Mesodermal cell (in vitro differentiated cells): Measurements from ENCODE around the gene FHOD3.

Experiments used
- H3K27ac ChIP-seq: 2 replicates; pipeline ENCODE4 v1.7.0; 2013; ENCODE audit warnings: mild to moderate bottlenecking, low read depth, low read length, moderate library complexity; ENCODE audit not compliant: severe bottlenecking
- H3K36me3 ChIP-seq: 2 replicates; pipeline ENCODE4 v1.7.1; 2013; ENCODE audit warnings: mild to moderate bottlenecking, low read length, moderate library complexity; ENCODE audit not compliant: control insufficient read depth, insufficient read depth
- H3K4me1 ChIP-seq: one replicate; pipeline ENCODE4 v1.7.1; 2013; ENCODE audit warnings: mild to moderate bottlenecking, low read length; ENCODE audit not compliant: insufficient read depth, control insufficient read depth, poor library complexity, severe bottlenecking
- H3K4me3 ChIP-seq: 2 replicates; pipeline ENCODE4 v1.7.0; 2013; ENCODE audit warnings: low read length, control low read depth, mild to moderate bottlenecking; ENCODE audit not compliant: insufficient read depth, poor library complexity, severe bottlenecking; ENCODE audit errors: extremely low read depth
- H3K9me3 ChIP-seq: 2 replicates; pipeline ENCODE4 v1.7.1; 2013; ENCODE audit warnings: mild to moderate bottlenecking, low read length, moderate library complexity; ENCODE audit not compliant: control insufficient read depth
- WGBS, 2 experiments: methylation state at CpG; one replicate each; pipeline ENCODE4 v1.1.5; 2013; ENCODE audit warnings: missing lambda C conversion rate in 2 of 2; ENCODE audit not compliant: insufficient coverage in 2 of 2; 5-methylcytosine and 5-hydroxymethylcytosine counted together

The FHOD3 gene

GRCh38 chr18:36610258-36610657, 312.7 kb downstream of the FHOD3 start:
- WGBS, 2 experiments: 94 to 100% methylated on average over 5 to 7 of the region's 8 CpGs
- Histone ChIP-seq H3K36me3 (no peaks in the 10 kb centered on the region), H3K4me1 (peaks cover 8% of the 10 kb centered on the region), H3K9me3 (no peaks in the 10 kb centered on the region), H3K4me3 (no peak overlapping the region), H3K27ac (no peak overlapping the region)

DNA sequence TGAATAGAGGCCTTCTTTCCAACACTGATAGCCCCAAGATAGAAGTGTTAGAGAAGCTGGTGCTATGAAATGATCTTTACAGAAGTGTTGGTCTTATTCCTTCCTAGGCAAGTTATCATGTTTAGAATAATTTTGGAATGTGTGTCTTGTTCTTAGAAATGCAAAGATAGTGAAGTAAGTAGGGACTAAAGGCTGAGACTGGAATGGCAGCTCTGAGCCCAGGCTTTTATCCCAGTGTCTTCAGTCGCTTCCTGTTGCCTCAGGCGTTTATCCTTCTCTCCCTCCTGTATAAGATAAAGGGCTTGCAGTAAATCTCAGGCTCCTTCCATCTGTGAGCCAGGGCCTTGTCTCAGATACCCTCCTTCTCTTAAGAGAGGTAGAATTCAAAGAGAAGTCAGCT, 313.1 kb downstream of the FHOD3 start:
- no peak overlapping the region for H3K4me3 ChIP-seq
- H3K4me1 ChIP-seq: peaks cover 8% of the 10 kb centered on the region
- H3K36me3 ChIP-seq: no peaks in the 10 kb centered on the region
- no peaks in the 10 kb centered on the region for H3K9me3 ChIP-seq
- WGBS, 2 experiments: no CpG with 5 or more reads among the region's 2 CpGs
- H3K27ac ChIP-seq: no peak overlapping the region

DNA sequence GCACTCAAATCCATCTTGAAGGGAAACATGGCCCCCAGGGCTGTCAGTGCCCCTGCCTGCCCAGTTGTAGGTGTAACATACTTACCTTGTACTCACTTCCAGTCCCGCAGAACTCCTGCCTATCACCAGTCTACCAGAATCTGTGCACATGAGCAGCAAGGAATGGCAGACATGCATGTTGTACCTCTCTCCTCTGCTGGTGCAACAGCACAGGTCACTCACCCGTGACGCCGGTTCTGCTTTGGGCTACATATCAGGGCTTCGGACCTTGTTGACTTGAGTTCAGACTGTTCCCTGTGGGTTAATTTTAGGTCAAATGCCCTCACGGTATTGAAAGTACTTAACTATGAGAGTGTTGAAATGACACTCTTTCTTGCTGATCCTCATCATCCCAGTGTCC, 315.6 kb downstream of the FHOD3 start:
- WGBS, 2 experiments: 94 to 100% methylated on average over 5 to 6 of the region's 6 CpGs

DNA sequence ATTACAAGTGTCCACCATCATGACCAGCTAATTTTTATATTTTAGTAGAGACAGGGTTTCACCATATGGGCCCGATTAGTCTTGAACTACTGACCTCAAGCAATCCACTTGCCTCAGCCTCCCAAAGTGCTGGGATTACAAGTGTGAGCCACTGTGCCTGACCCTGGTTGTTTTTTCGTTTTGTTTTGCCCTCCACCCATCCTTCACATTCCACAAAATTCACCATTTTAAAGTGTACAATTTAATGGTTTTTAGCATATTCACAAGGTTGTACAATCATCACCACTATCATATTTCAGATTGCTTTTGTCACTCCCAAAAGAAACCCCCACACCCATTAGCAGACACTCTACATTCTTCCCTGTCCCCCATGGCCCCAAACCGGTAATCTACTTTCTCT, 316.3 kb downstream of the FHOD3 start:
- no peaks in the 10 kb centered on the region for H3K9me3 ChIP-seq
- no peak overlapping the region for H3K4me3 ChIP-seq
- H3K27ac ChIP-seq: no peak overlapping the region
- 88 to 100% methylated on average over 1 of the region's 3 CpGs for WGBS, 2 experiments
- H3K36me3 ChIP-seq: no peaks in the 10 kb centered on the region
- peaks cover 8% of the 10 kb centered on the region for H3K4me1 ChIP-seq

More for the DNA sequence above, 315.6 kb downstream of the FHOD3 start:
- H3K27ac ChIP-seq: no peak overlapping the region
- no peaks in the 10 kb centered on the region for H3K36me3 ChIP-seq
- H3K4me3 ChIP-seq: no peak overlapping the region
- no peaks in the 10 kb centered on the region for H3K9me3 ChIP-seq
- peaks cover 8% of the 10 kb centered on the region for H3K4me1 ChIP-seq

GRCh38 chr18:36620788-36621187, 323.3 kb downstream of the FHOD3 start:
- WGBS, 2 experiments: 0% methylated on average over 1 of the region's 2 CpGs; no CpG with 5 or more reads in 1 of the 2 experiments
- Histone ChIP-seq H3K9me3 (no peaks in the 10 kb centered on the region), H3K27ac (no peak overlapping the region), H3K36me3 (no peaks in the 10 kb centered on the region), H3K4me1 (no peaks in the 10 kb centered on the region), H3K4me3 (no peak overlapping the region)

GRCh38 chr18:36622610-36623009, 325.1 kb downstream of the FHOD3 start:
- Histone ChIP-seq H3K4me1 (no peaks in the 10 kb centered on the region), H3K9me3 (no peaks in the 10 kb centered on the region), H3K27ac (no peak overlapping the region), H3K36me3 (no peaks in the 10 kb centered on the region), H3K4me3 (no peak overlapping the region)
- 92 to 100% methylated on average over 4 to 5 of the region's 5 CpGs for WGBS, 2 experiments

DNA sequence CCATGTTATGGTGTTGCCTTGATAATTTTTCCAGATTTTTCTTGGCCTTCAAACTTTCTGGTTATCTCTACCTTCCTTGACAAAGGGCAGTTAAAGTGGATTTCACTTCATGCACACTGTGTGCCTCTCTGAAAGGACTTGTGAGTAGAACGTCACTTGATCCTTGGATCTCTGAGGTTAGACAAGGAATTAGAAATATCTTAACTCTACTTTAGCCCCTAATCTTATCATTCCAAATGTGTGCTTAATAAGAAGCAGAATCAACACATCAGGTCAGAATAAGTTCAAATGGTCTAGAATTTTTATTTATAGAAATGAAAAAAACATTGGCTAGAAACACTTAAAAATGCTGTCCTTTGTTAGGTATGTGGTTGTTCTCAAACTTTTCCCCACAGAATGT, 325.6 kb downstream of the FHOD3 start:
- H3K4me1 ChIP-seq: no peaks in the 10 kb centered on the region
- H3K36me3 ChIP-seq: no peaks in the 10 kb centered on the region
- 60% methylated on average over 1 of the region's 1 CpG; no CpG with 5 or more reads in 1 of the 2 experiments for WGBS, 2 experiments
- H3K9me3 ChIP-seq: no peaks in the 10 kb centered on the region
- H3K4me3 ChIP-seq: no peak overlapping the region
- H3K27ac ChIP-seq: no peak overlapping the region

- Histone ChIP-seq H3K27ac (no peak overlapping the region), H3K4me1 (no peaks in the 10 kb centered on the region), H3K4me3 (no peak overlapping the region), H3K9me3 (no peaks in the 10 kb centered on the region), H3K36me3 (no peaks in the 10 kb centered on the region)
- WGBS, 2 experiments: 83 to 90% methylated on average over 2 to 3 of the region's 4 CpGs
These were observed 326.2 kb downstream of the FHOD3 start for GRCh38 chr18:36623681-36624190.

- H3K27ac ChIP-seq: no peak overlapping the region
- whole genome bisulfite sequencing, 2 experiments: 93 to 94% methylated on average over 6 of the region's 7 CpGs
- no peaks in the 10 kb centered on the region for H3K4me1 ChIP-seq
- no peaks in the 10 kb centered on the region for H3K9me3 ChIP-seq
- no peak overlapping the region for H3K4me3 ChIP-seq
- H3K36me3 ChIP-seq: no peaks in the 10 kb centered on the region
These were observed 327.1 kb downstream of the FHOD3 start for GRCh38 chr18:36624451-36625167.

GRCh38 chr18:36625386-36625785, 327.9 kb downstream of the FHOD3 start:
- H3K4me1 ChIP-seq: no peaks in the 10 kb centered on the region
- no peak overlapping the region for H3K4me3 ChIP-seq
- no peak overlapping the region for H3K27ac ChIP-seq
- H3K36me3 ChIP-seq: no peaks in the 10 kb centered on the region
- WGBS, 2 experiments: 90 to 92% methylated on average over 17 to 19 of the region's 19 CpGs
- H3K9me3 ChIP-seq: no peaks in the 10 kb centered on the region

DNA sequence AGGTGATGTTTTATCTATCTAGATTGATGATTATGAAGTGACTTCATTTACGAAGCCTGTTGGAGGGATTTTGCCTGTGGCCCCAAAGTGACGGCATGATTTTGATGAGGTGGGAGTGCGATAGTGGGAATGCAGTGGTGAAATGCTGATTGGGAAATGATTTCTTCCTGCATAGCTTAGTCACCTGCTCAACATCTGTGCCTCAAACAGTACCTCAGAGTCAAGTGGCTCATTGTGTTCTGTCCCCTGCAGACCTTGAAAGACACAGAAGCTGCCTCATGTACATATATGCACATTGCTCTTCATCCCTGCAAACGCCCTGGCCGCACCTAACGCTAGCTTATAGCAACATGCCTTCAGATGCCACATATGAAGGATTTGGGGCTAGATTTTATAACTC, 330.1 kb downstream of the FHOD3 start:
- Histone ChIP-seq H3K4me1 (no peaks in the 10 kb centered on the region), H3K27ac (no peak overlapping the region), H3K9me3 (no peaks in the 10 kb centered on the region), H3K36me3 (no peaks in the 10 kb centered on the region), H3K4me3 (no peak overlapping the region)
- WGBS, 2 experiments: 94 to 99% methylated on average over 3 to 6 of the region's 6 CpGs
